Activated T-cell treated with anti-CD3 and anti-CD28 coated beads, Interleukin-2, amount 50 U/mL, for 24 hours (primary cell): ENCODE measurements around the gene RMI2.

ENCODE experiments used
- DNase-seq: peaks from one replicate; pipeline ENCODE4 v3.0.0-alpha.2; 2020
- H3K27ac Mint-ChIP-seq: 2 replicates; pipeline ENCODE4 v1.8.0; 2020; ENCODE audit warnings: mild to moderate bottlenecking, mixed read lengths
- H3K27me3 Mint-ChIP-seq: 2 replicates; pipeline ENCODE4 v1.8.0; 2020; ENCODE audit warnings: mixed read lengths
- H3K36me3 Mint-ChIP-seq: 2 replicates; pipeline ENCODE4 v1.8.0; 2020; ENCODE audit warnings: low read depth, mixed read lengths
- H3K4me1 Mint-ChIP-seq: 2 replicates; pipeline ENCODE4 v1.8.0; 2020; ENCODE audit warnings: low read depth, mixed read lengths
- H3K4me3 Mint-ChIP-seq: 2 replicates; pipeline ENCODE4 v1.8.0; 2020; ENCODE audit warnings: mild to moderate bottlenecking, moderate library complexity, mixed read lengths
- H3K9me3 Mint-ChIP-seq: 2 replicates; pipeline ENCODE4 v1.8.0; 2020; ENCODE audit warnings: mixed read lengths

RMI2 gene

GRCh38 chr16:11398136-11398535 lies 52.9 kb downstream of the RMI2 start:
- H3K4me1 Mint-ChIP-seq: no peaks in the 10 kb centered on the region
- H3K9me3 Mint-ChIP-seq: no peaks in the 10 kb centered on the region
- no peaks in the 10 kb centered on the region for H3K27me3 Mint-ChIP-seq
- no peak overlapping the region for H3K4me3 Mint-ChIP-seq
- no peak for DNase-seq
- H3K36me3 Mint-ChIP-seq: no peaks in the 10 kb centered on the region
- H3K27ac Mint-ChIP-seq: no peak overlapping the region

DNA sequence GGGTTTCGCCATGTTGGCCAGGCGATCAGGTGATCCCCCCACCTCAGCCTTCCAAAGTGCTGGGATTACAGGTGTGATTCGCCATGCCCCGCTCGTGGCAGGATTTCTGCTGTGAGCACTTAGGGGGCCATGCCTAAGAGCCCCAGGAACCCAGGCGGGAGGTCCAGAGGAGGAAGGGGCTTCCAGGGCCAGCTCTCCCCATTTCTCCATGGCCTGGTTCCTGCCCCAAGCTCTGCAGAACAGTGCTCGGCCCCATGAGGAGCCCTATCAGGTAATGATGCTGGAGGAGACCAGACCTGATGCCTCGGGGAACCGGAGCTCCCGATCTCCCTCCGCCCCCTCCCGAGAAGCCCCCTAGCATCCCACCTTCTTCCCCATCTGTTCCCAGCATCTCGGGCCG lies 53.6 kb downstream of the RMI2 start:
- H3K36me3 Mint-ChIP-seq: no peaks in the 10 kb centered on the region
- H3K4me3 Mint-ChIP-seq: no peak overlapping the region
- no peak for DNase-seq
- H3K27me3 Mint-ChIP-seq: no peaks in the 10 kb centered on the region
- no peak overlapping the region for H3K27ac Mint-ChIP-seq
- H3K4me1 Mint-ChIP-seq: no peaks in the 10 kb centered on the region
- no peaks in the 10 kb centered on the region for H3K9me3 Mint-ChIP-seq

- Mint-ChIP-seq H3K36me3 (no peaks in the 10 kb centered on the region), H3K9me3 (no peaks in the 10 kb centered on the region), H3K27ac (no peak overlapping the region), H3K4me3 (no peak overlapping the region), H3K27me3 (no peaks in the 10 kb centered on the region), H3K4me1 (no peaks in the 10 kb centered on the region)
- DNase-seq: no peak
Observed at GRCh38 chr16:11399261-11399831, 54.1 kb downstream of the RMI2 start.

DNA sequence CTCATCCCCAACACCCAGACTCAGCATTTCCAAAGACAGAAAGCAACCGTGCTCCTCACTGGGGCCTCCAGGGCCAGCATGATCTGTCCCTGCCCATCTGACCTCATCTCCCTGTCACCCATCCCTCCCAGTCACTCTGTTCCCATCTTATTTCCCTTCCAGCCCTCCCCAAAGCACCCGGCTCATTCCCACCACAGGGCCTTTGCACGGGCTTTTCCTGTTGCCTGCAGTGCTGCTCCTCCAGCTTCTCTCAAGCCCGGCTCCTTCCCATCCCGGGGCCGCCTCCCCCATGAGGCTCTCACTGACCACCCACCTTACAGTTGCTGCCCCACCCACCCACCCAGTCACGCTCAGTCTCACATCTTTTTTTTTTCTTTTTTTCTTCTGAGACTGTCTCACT lies 54.8 kb downstream of the RMI2 start:
- Mint-ChIP-seq H3K36me3 (no peaks in the 10 kb centered on the region), H3K9me3 (no peaks in the 10 kb centered on the region), H3K27ac (no peak overlapping the region), H3K27me3 (no peaks in the 10 kb centered on the region), H3K4me3 (no peak overlapping the region), H3K4me1 (no peaks in the 10 kb centered on the region)
- no peak for DNase-seq
